Body of pancreas (tissue), 4 donors: ENCODE results near the gene CLMN. TPM values are rescaled to one million over a fixed set of nuclear protein-coding genes. Genes with fewer than 3 reads are reported as not detected.

ENCODE experiments used
- ATAC-seq: fragments of 150-250 bp; one replicate; pipeline ENCODE4 v1.9.1; 2016
- DNase-seq, 4 donors: peaks; one replicate each; pipeline ENCODE4 v3.0.0-alpha.2; 2019
- H3K27ac ChIP-seq, 4 donors: fragments of 200-600 bp; sonication (generic); 1 replicate in 3 of 4; 2 replicates in 1 of 4; pipeline versions ENCODE4 v1.5.1 to v1.6.1; 2016 to 2019; ENCODE audit warnings: mild to moderate bottlenecking in 1 of 4, mixed read lengths in 1 of 4, moderate library complexity in 1 of 4
- H3K27me3 ChIP-seq, 2 donors: fragments of 200-600 bp; sonication (generic); one replicate each; pipeline ENCODE4 v1.6.0; 2016; ENCODE audit warnings: mild to moderate bottlenecking in 1 of 2
- H3K36me3 ChIP-seq, 2 donors: fragments of 200-600 bp; sonication (generic); replicated peaks in 1 of 2; 2 replicates each; pipeline ENCODE4 v1.5.1; 2016; ENCODE audit warnings: low read depth in 2 of 2; ENCODE audit not compliant: insufficient read depth in 1 of 2
- H3K4me1 ChIP-seq: fragments of 200-600 bp; sonication (generic); one replicate; pipeline ENCODE4 v1.6.0; 2016
- H3K4me3 ChIP-seq, 2 donors: fragments of 200-600 bp; sonication (generic); 1 replicate in 1 of 2; 2 replicates in 1 of 2; pipeline ENCODE4 v1.5.1; 2016 to 2019
- H3K9me3 ChIP-seq, 3 donors: fragments of 200-600 bp; sonication (generic); 1 replicate in 2 of 3; 2 replicates in 1 of 3; pipeline ENCODE4 v1.5.1; 2016
- POLR2A ChIP-seq, 3 donors: fragments of 450-650 bp; IDR thresholded peaks; one replicate each; pipeline ENCODE4 v1.6.1; 2016; ENCODE audit warnings: antibody characterized with exemption in 3 of 3, mild to moderate bottlenecking in 2 of 3
- WGBS, 2 donors: methylation state at CpG; one replicate each; pipeline ENCODE4 v1.1.5; 2017; 5-methylcytosine and 5-hydroxymethylcytosine counted together
- intact Hi-C: fragments of 100-400 bp; cut with DNase I; formaldehyde crosslinking; loops from one replicate; pipeline ENCODE4 v1.15.1; 2023
- total RNA-seq, 2 donors: library from RNA; depleted of rRNA; stranded (reverse); fragments of >200 nt; gene quantifications; one replicate each; pipeline ENCODE4 v1.1.0, GENCODE V29; 2016
- TF ChIP-seq, protein P1 (sequence below), 7 experiments: fragments of 450-650 bp in 4 of 7; fragments of 200-600 bp in 3 of 7; sonication (generic) in 3 of 7; IDR thresholded peaks; one replicate each; pipeline ENCODE4 v1.5.1; 2016 to 2019; ENCODE audit warnings: antibody characterized with exemption in 7 of 7

Gene CLMN
- total RNA-seq, 2 donors from 2014 or later, result 53.7 to 54.7 TPM

DNA sequence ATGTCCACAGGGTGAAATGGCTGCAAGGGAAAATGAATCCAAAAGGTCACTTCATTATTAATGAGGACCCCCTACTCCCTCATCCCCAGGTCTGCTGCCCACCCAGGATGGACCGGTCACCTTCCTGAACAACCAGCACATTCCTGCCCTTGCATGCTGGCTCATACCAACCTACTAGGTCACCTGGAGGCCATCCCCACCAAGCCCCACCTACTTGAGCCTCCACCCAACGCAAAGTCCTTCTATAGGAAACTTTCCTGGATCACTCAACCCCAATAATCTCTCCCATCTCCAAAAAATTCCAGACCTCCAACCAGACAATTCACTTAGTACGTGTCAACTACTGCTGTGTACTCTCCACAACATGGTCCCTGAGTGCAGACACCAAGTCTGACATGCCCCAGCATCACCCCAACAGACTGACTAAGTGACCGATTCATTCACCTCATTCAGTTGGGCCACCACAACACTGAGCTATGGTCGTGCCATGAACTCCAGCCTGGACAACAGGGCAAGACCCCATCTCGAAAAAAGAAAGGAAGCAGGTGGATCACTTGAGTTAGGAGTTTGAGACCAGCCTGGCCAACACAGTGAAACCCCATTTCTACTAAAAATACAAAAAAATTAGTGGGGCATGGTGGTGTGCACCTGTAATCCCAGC lies 18.1 kb downstream of the CLMN start:
- no peak overlapping the region for H3K4me3 ChIP-seq
- H3K4me1 ChIP-seq, result peaks cover 65% of the 10 kb centered on the region
- intact Hi-C loops, result no loop called here
- no peaks in the 10 kb centered on the region for H3K9me3 ChIP-seq
- no peaks in the 10 kb centered on the region for H3K36me3 ChIP-seq
- TF ChIP-seq, protein P1, sequence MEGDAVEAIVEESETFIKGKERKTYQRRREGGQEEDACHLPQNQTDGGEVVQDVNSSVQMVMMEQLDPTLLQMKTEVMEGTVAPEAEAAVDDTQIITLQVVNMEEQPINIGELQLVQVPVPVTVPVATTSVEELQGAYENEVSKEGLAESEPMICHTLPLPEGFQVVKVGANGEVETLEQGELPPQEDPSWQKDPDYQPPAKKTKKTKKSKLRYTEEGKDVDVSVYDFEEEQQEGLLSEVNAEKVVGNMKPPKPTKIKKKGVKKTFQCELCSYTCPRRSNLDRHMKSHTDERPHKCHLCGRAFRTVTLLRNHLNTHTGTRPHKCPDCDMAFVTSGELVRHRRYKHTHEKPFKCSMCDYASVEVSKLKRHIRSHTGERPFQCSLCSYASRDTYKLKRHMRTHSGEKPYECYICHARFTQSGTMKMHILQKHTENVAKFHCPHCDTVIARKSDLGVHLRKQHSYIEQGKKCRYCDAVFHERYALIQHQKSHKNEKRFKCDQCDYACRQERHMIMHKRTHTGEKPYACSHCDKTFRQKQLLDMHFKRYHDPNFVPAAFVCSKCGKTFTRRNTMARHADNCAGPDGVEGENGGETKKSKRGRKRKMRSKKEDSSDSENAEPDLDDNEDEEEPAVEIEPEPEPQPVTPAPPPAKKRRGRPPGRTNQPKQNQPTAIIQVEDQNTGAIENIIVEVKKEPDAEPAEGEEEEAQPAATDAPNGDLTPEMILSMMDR (IDR thresholded peaks at IDR 0.05), result no peak
- no peak for TF ChIP-seq POLR2A (IDR thresholded peaks at IDR 0.05)
- DNase-seq (no peak), ATAC-seq (no peak)
- H3K27me3 ChIP-seq, result no peaks in the 10 kb centered on the region
- H3K27ac ChIP-seq, result peak overlapping the region in 3 of 4 donors; percentile 40 to 60 (median 53)
- 92 to 93% methylated on average over 6 of the region's 6 CpGs for WGBS, 2 donors

DNA sequence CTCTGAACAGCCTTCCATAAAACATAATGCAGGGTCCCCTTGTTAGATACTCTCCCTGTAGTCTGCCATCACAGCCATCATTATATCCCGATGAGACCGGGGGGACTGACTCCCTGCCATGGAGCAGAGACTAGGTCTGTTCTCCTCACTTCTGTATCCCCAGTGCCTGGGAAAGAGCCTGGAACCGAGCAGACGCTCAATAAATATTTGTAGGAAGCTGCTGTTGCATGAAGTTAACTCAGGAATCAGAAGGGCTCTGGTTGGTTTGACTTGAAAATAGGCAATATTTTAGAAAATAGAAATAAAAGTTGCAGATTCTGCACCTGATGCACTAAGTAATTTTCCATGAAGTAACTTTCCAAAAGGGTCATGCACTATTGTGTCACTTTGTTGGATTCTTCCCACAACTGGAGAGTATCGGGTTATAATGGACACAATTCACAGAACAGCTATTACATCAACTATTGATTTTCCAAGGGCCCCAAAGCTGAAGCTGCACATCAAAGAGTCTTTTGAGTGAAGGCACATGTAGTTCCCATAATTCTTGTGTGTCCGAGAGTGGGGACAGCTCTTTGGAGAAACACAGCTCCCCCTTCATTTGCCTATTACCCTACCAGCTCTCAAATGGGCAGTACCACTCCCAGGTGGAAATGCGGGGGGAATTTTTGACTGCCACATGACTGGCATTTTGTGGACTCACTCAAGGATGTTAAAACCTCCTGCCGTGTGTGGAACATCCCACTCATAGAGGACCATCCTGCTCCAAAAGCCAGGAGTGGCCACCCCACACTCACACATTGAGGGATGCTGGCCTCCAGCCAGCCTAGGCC lies 18.8 kb downstream of the CLMN start:
- WGBS, 2 donors, result 57 to 62% methylated on average over 8 of the region's 8 CpGs
- Histone ChIP-seq H3K27ac (peak overlapping the region in 3 of 4 donors; percentile 40 to 60 (median 53)), H3K9me3 (no peaks in the 10 kb centered on the region), H3K4me1 (peaks cover 57% of the 10 kb centered on the region), H3K27me3 (no peaks in the 10 kb centered on the region), H3K36me3 (no peaks in the 10 kb centered on the region), H3K4me3 (no peak overlapping the region)
- ATAC-seq (peak; percentile 55), DNase-seq (no peak)
- TF ChIP-seq, protein P1 (IDR thresholded peaks at IDR 0.05), result no peak
- TF ChIP-seq POLR2A (IDR thresholded peaks at IDR 0.05), result no peak
- intact Hi-C loops, result no loop called here

DNA sequence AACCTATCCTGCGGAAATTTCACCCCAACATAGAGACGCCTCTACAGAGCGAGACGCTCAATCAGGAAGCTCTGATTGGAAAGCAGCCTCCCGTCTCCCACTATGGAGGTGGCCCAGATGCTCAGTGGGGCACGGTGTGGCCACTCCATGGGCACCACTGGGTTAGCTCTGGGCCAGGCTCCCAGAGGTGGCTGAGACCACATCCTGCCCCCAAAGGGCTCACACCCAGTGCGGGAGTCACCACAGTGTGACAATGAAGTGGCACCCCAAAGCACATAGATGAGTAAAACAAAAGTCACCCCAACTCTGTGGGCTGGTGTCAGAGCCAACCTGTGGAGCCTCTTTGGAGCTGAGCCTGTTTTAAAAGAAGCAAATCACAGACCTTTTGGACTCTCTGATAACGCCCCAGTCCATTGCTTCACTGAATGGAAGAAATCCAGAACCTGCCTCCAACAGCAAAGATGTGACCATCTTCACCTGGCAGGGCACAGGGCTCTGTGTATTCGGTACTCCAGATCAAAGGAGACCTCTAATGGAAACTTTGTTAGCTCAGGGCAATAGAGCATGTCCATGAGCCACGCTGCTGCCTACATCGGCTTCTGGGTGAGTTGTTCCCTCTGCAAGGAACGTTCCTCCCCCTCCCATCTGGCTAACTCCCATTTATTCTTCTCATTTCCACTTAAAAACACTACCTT lies 19.6 kb downstream of the CLMN start:
- Histone ChIP-seq H3K4me3 (no peak overlapping the region), H3K36me3 (no peaks in the 10 kb centered on the region), H3K4me1 (peaks cover 60% of the 10 kb centered on the region), H3K9me3 (no peaks in the 10 kb centered on the region), H3K27me3 (no peaks in the 10 kb centered on the region), H3K27ac (peak overlapping the region in 2 of 4 donors; percentile 53 to 60)
- peak in 1 of 4 donors; percentile 38 for DNase-seq
- 68 to 72% methylated on average over 11 to 12 of the region's 12 CpGs for WGBS, 2 donors
- intact Hi-C loops, result no loop called here
- TF ChIP-seq, protein P1 (IDR thresholded peaks at IDR 0.05), result no peak
- TF ChIP-seq POLR2A (IDR thresholded peaks at IDR 0.05), result no peak
- ATAC-seq, result peak; percentile 39

DNA sequence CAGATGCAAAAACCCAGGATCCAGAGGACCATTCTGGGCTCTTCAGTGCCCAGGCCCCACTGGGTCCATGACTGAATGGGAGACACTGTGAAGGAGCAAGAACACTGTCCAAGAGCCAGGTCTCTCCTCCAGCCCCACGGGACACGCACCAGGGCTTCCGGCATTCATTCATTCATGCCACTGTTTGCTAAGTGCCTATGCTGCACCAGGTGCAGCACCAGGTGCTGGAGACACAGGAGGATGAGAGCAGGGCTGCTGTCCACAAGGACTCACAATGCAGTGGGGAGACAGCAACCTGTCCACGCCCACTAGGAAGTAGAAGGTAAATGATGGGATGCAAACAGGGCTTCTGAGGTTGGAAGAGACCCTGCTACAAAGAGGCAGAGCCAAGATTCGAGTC lies 20.4 kb downstream of the CLMN start:
- H3K36me3 ChIP-seq, result no peaks in the 10 kb centered on the region
- H3K27me3 ChIP-seq, result no peaks in the 10 kb centered on the region
- no peak overlapping the region for H3K27ac ChIP-seq
- WGBS, 2 donors, result 81 to 86% methylated on average over 5 of the region's 5 CpGs
- no peak overlapping the region for H3K4me3 ChIP-seq
- H3K9me3 ChIP-seq, result no peaks in the 10 kb centered on the region
- DNase-seq, result no peak
- intact Hi-C loops, result no loop called here
- peaks cover 60% of the 10 kb centered on the region for H3K4me1 ChIP-seq
- TF ChIP-seq POLR2A (IDR thresholded peaks at IDR 0.05), result no peak
- TF ChIP-seq, protein P1 (IDR thresholded peaks at IDR 0.05), result no peak
- no peak for ATAC-seq
